HepG2 (cell line): ENCODE data around the gene UBTF. TPM values are rescaled to one million over a fixed set of nuclear protein-coding genes. Genes with fewer than 3 reads are reported as not detected.

Experiments used
- ATF7-NPFF ChIP-seq: sonication (generic); formaldehyde crosslinking; IDR thresholded peaks from 2 replicates; pipeline ENCODE4 v1.8.1; 2023; ENCODE audit warnings: mild to moderate bottlenecking, low read depth, missing genetic modification reagents, moderate library complexity
- CBX5 ChIP-seq: sonication (generic); formaldehyde crosslinking; IDR thresholded peaks from 2 replicates; pipeline ENCODE4 v1.4.0; 2020; ENCODE audit warnings: missing genetic modification reagents, borderline replicate concordance
- GTF2F1 ChIP-seq: fragments of 150-350 bp; IDR thresholded peaks from 2 replicates; pipeline ENCODE4 v1.6.1; 2014; ENCODE audit warnings: low read length
- RFXANK ChIP-seq: IDR thresholded peaks from 2 replicates; pipeline ENCODE4 v1.6.1; 2016
- ZFP36 ChIP-seq: fragments of 150-350 bp; IDR thresholded peaks from 2 replicates; pipeline ENCODE4 v1.6.1; 2018; ENCODE audit warnings: borderline replicate concordance, low read length, low read depth; ENCODE audit not compliant: partially characterized antibody
- ZFP62 ChIP-seq: sonication (generic); formaldehyde crosslinking; IDR thresholded peaks from 2 replicates; pipeline ENCODE4 v1.4.0; 2020; ENCODE audit warnings: missing genetic modification reagents
- ZNF136 ChIP-seq: sonication (generic); formaldehyde crosslinking; IDR thresholded peaks from 2 replicates; pipeline ENCODE4 v1.8.1; 2022; ENCODE audit warnings: low read depth, mild to moderate bottlenecking, moderate library complexity, missing genetic modification reagents
- ZNF3 ChIP-seq: IDR thresholded peaks from 2 replicates; pipeline ENCODE4 v1.7.0; 2017; ENCODE audit warnings: inconsistent platforms
- ZNF329 ChIP-seq: sonication (generic); formaldehyde crosslinking; IDR thresholded peaks from 2 replicates; pipeline ENCODE4 v1.9.0; 2021; ENCODE audit warnings: low read depth, mild to moderate bottlenecking, missing genetic modification reagents
- ZNF337 ChIP-seq: sonication (generic); formaldehyde crosslinking; IDR thresholded peaks from 2 replicates; pipeline ENCODE4 v1.5.1; 2020; ENCODE audit warnings: missing genetic modification reagents, low read depth, mild to moderate bottlenecking, borderline replicate concordance
- ZNF33A ChIP-seq: sonication (generic); formaldehyde crosslinking; IDR thresholded peaks from 2 replicates; pipeline ENCODE4 v1.5.1; 2020; ENCODE audit warnings: missing genetic modification reagents, mild to moderate bottlenecking, moderate library complexity, borderline replicate concordance
- ZNF430 ChIP-seq: sonication (generic); formaldehyde crosslinking; IDR thresholded peaks from 2 replicates; pipeline ENCODE4 v1.9.0; 2021; ENCODE audit warnings: mild to moderate bottlenecking, missing genetic modification reagents
- ZNF468 ChIP-seq: sonication (generic); formaldehyde crosslinking; IDR thresholded peaks from 2 replicates; pipeline ENCODE4 v1.8.0; 2022; ENCODE audit warnings: mild to moderate bottlenecking, moderate library complexity, missing genetic modification reagents
- ZNF530 ChIP-seq: sonication (generic); formaldehyde crosslinking; IDR thresholded peaks from 2 replicates; pipeline ENCODE4 v1.5.0; 2020; ENCODE audit warnings: low read depth, mild to moderate bottlenecking, missing genetic modification reagents
- ZNF670 ChIP-seq: sonication (generic); formaldehyde crosslinking; IDR thresholded peaks from 2 replicates; pipeline ENCODE4 v1.8.0; 2022; ENCODE audit warnings: mild to moderate bottlenecking, missing genetic modification reagents, borderline replicate concordance
- ZNF768 ChIP-seq: sonication (generic); formaldehyde crosslinking; IDR thresholded peaks from 2 replicates; pipeline ENCODE4 v1.4.0; 2020; ENCODE audit warnings: missing genetic modification reagents
- ZSCAN20 ChIP-seq: sonication (generic); formaldehyde crosslinking; IDR thresholded peaks from 2 replicates; pipeline ENCODE4 v1.4.0; 2020; ENCODE audit warnings: missing genetic modification reagents, mild to moderate bottlenecking, borderline replicate concordance
- ZSCAN30 ChIP-seq: sonication (generic); formaldehyde crosslinking; IDR thresholded peaks from 2 replicates; pipeline ENCODE4 v1.5.0; 2020; ENCODE audit warnings: mild to moderate bottlenecking, missing genetic modification reagents
- polyA plus RNA-seq, 8 experiments: library from polyadenylated mRNA; depleted of rRNA in 3 of 8; stranded (reverse) in 7 of 8; unstranded in 1 of 8; fragments of >200 nt; fragmentation: Illumina TruSeq in 4 of 8; extraction: Trizol in 4 of 8; gene quantifications; 2 replicates each; pipeline versions ENCODE4 v1.2.1 to v1.2.3, GENCODE V29; 2011 to 2016; ENCODE audit warnings: low read depth in 4 of 8, missing spikeins in 1 of 8, mixed read lengths in 1 of 8; ENCODE audit not compliant: insufficient read depth in 1 of 8
- total RNA-seq, 5 experiments: library from RNA; depleted of rRNA; stranded (reverse); fragments of >200 nt; fragmentation: Illumina TruSeq; extraction: Trizol; gene quantifications; 2 replicates each; pipeline ENCODE4 v1.2.3, GENCODE V29; 2016; ENCODE audit warnings: low read depth in 1 of 5
- TF ChIP-seq, protein P1 (sequence below), 2 experiments: IDR thresholded peaks; 2 replicates each; pipeline ENCODE4 v1.6.1; 2011 to 2012; ENCODE audit warnings: low read length in 2 of 2, borderline replicate concordance in 1 of 2, low read depth in 1 of 2, mild to moderate bottlenecking in 1 of 2, moderate library complexity in 1 of 2
- TF ChIP-seq, protein P2 (sequence below): sonication (generic); formaldehyde crosslinking; conservative IDR thresholded peaks from 2 replicates; pipeline ENCODE4 v1.5.0; 2020; ENCODE audit warnings: missing genetic modification reagents
- TF ChIP-seq, protein P3 (sequence below): sonication (generic); formaldehyde crosslinking; IDR thresholded peaks from 2 replicates; pipeline ENCODE4 v1.5.0; 2020; ENCODE audit warnings: mild to moderate bottlenecking, missing genetic modification reagents, borderline replicate concordance

Gene UBTF
- total and polyA plus RNA-seq, 2 of the 13 experiments (the other 11 are each of a cell fraction or from before 2014, with no cell fraction given) = 15.2 to 60.9 TPM

- TF ChIP-seq ZSCAN20 = no peak
- TF ChIP-seq ZSCAN30 (CRISPR knock-in tag) = no peak
- TF ChIP-seq, protein P1, sequence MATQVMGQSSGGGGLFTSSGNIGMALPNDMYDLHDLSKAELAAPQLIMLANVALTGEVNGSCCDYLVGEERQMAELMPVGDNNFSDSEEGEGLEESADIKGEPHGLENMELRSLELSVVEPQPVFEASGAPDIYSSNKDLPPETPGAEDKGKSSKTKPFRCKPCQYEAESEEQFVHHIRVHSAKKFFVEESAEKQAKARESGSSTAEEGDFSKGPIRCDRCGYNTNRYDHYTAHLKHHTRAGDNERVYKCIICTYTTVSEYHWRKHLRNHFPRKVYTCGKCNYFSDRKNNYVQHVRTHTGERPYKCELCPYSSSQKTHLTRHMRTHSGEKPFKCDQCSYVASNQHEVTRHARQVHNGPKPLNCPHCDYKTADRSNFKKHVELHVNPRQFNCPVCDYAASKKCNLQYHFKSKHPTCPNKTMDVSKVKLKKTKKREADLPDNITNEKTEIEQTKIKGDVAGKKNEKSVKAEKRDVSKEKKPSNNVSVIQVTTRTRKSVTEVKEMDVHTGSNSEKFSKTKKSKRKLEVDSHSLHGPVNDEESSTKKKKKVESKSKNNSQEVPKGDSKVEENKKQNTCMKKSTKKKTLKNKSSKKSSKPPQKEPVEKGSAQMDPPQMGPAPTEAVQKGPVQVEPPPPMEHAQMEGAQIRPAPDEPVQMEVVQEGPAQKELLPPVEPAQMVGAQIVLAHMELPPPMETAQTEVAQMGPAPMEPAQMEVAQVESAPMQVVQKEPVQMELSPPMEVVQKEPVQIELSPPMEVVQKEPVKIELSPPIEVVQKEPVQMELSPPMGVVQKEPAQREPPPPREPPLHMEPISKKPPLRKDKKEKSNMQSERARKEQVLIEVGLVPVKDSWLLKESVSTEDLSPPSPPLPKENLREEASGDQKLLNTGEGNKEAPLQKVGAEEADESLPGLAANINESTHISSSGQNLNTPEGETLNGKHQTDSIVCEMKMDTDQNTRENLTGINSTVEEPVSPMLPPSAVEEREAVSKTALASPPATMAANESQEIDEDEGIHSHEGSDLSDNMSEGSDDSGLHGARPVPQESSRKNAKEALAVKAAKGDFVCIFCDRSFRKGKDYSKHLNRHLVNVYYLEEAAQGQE (IDR thresholded peaks at IDR 0.05; ENCODE audit: borderline replicate concordance in 1 of 2, low read depth in 1 of 2, low read length in 2 of 2) = no peak
- no peak for TF ChIP-seq RFXANK (CRISPR knock-in tag)
- TF ChIP-seq ZNF329 = no peak
- TF ChIP-seq ZNF136 = no peak
- no peak for TF ChIP-seq ZNF468 (CRISPR knock-in tag)
- peak; percentile 65; the same call in 1 of the 2 replicates for TF ChIP-seq ATF7-NPFF (CRISPR knock-in tag)
- TF ChIP-seq ZNF3 (CRISPR knock-in tag) = no peak
- TF ChIP-seq GTF2F1 = no peak
- TF ChIP-seq ZNF768 (CRISPR knock-in tag) = no peak
- no peak for TF ChIP-seq ZNF337 (CRISPR knock-in tag)
- TF ChIP-seq ZNF430 (CRISPR knock-in tag) = no peak
- TF ChIP-seq ZNF530 (CRISPR knock-in tag) = no peak
- no peak for TF ChIP-seq ZFP62 (CRISPR knock-in tag)
- TF ChIP-seq ZFP36 = no peak
- no peak for TF ChIP-seq CBX5 (CRISPR knock-in tag)
- TF ChIP-seq, protein P2, sequence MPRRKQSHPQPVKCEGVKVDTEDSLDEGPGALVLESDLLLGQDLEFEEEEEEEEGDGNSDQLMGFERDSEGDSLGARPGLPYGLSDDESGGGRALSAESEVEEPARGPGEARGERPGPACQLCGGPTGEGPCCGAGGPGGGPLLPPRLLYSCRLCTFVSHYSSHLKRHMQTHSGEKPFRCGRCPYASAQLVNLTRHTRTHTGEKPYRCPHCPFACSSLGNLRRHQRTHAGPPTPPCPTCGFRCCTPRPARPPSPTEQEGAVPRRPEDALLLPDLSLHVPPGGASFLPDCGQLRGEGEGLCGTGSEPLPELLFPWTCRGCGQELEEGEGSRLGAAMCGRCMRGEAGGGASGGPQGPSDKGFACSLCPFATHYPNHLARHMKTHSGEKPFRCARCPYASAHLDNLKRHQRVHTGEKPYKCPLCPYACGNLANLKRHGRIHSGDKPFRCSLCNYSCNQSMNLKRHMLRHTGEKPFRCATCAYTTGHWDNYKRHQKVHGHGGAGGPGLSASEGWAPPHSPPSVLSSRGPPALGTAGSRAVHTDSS (CRISPR knock-in tag) = 0 out of 2 replicates have a peak, but pooled peaks have one; percentile 22
- no peak for TF ChIP-seq ZNF33A (CRISPR knock-in tag)
- TF ChIP-seq ZNF670 (CRISPR knock-in tag) = no peak
- TF ChIP-seq, protein P3, sequence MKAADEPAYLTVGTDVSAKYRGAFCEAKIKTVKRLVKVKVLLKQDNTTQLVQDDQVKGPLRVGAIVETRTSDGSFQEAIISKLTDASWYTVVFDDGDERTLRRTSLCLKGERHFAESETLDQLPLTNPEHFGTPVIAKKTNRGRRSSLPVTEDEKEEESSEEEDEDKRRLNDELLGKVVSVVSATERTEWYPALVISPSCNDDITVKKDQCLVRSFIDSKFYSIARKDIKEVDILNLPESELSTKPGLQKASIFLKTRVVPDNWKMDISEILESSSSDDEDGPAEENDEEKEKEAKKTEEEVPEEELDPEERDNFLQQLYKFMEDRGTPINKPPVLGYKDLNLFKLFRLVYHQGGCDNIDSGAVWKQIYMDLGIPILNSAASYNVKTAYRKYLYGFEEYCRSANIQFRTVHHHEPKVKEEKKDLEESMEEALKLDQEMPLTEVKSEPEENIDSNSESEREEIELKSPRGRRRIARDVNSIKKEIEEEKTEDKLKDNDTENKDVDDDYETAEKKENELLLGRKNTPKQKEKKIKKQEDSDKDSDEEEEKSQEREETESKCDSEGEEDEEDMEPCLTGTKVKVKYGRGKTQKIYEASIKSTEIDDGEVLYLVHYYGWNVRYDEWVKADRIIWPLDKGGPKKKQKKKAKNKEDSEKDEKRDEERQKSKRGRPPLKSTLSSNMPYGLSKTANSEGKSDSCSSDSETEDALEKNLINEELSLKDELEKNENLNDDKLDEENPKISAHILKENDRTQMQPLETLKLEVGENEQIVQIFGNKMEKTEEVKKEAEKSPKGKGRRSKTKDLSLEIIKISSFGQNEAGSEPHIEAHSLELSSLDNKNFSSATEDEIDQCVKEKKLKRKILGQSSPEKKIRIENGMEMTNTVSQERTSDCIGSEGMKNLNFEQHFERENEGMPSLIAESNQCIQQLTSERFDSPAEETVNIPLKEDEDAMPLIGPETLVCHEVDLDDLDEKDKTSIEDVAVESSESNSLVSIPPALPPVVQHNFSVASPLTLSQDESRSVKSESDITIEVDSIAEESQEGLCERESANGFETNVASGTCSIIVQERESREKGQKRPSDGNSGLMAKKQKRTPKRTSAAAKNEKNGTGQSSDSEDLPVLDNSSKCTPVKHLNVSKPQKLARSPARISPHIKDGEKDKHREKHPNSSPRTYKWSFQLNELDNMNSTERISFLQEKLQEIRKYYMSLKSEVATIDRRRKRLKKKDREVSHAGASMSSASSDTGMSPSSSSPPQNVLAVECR (CRISPR knock-in tag) = 0 out of 2 replicates have a peak, but pooled peaks have one; percentile 2
Observed at GRCh38 chr17:44219108-44219615, 313 bp downstream of the UBTF start (continued).
